8988T (cell line): ENCODE results near the gene SRRM2.

Experiments
- DNase-seq: peaks from one replicate; pipeline ENCODE4 v3.0.0; 2011

Gene SRRM2

DNA sequence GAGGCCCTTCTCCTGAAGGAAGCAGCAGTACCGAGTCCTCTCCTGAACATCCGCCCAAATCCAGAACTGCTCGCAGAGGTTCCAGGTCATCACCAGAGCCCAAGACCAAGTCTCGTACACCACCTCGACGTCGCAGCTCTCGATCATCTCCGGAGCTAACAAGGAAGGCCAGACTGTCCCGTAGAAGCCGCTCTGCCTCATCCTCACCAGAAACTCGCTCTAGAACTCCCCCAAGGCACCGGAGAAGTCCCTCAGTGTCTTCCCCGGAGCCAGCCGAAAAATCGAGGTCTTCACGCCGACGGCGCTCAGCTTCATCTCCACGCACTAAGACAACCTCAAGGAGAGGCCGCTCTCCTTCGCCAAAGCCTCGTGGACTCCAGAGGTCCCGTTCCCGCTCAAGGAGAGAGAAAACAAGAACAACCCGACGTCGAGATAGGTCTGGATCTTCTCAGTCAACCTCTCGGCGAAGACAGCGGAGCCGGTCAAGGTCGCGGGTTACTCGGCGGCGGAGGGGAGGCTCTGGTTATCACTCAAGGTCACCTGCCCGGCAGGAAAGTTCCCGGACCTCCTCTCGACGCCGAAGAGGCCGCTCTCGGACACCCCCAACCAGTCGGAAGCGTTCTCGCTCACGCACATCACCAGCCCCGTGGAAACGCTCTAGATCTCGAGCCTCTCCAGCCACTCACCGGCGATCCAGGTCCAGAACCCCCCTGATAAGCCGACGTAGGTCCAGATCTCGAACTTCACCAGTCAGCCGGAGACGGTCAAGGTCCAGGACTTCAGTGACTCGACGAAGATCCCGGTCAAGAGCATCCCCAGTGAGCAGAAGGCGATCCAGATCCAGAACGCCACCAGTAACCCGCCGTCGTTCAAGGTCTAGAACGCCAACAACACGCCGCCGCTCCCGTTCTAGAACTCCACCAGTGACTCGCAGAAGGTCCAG lies 13.3 kb downstream of the SRRM2 start:
- DNase-seq, result no peak

DNA sequence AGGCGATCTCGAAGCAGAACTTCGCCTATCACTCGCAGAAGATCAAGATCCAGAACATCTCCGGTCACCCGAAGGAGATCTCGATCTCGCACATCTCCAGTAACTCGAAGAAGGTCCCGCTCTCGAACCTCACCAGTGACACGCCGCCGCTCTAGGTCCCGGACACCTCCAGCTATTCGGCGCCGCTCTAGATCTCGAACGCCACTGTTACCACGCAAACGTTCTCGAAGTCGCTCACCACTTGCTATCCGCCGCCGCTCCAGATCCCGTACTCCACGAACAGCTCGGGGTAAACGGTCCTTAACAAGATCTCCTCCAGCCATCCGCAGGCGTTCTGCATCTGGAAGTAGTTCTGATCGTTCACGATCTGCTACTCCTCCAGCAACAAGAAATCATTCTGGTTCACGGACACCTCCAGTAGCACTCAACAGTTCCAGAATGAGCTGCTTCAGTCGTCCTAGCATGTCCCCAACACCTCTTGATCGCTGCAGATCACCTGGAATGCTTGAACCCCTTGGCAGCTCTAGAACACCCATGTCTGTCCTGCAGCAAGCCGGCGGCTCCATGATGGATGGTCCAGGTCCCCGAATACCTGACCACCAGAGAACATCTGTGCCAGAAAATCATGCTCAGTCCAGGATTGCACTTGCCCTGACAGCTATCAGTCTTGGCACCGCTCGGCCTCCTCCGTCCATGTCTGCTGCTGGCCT lies 14.1 kb downstream of the SRRM2 start:
- no peak for DNase-seq

DNA sequence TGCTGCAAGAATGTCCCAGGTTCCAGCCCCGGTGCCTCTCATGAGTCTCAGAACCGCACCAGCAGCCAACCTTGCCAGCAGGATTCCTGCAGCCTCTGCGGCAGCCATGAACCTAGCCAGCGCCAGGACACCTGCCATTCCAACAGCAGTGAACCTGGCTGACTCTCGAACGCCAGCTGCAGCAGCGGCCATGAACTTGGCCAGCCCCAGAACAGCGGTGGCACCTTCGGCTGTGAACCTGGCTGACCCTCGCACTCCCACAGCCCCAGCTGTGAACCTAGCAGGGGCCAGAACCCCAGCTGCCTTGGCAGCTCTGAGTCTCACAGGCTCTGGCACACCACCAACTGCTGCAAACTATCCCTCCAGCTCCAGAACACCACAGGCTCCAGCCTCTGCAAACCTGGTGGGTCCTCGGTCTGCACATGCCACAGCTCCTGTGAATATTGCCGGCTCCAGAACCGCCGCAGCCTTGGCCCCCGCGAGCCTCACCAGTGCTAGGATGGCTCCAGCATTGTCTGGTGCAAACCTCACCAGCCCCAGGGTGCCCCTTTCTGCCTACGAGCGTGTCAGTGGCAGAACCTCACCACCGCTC lies 14.8 kb downstream of the SRRM2 start:
- DNase-seq, result no peak

DNA sequence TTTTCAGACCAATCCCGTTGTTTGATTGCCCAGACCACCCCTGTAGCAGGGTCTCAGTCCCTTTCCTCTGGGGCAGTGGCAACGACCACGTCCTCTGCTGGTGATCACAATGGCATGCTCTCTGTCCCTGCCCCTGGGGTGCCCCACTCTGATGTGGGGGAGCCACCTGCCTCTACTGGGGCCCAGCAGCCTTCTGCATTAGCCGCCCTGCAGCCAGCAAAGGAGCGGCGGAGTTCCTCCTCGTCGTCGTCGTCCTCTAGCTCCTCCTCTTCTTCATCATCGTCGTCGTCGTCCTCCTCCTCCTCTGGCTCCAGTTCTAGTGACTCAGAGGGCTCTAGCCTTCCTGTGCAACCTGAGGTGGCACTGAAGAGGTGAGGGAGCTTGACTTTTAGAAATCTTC lies 15.5 kb downstream of the SRRM2 start:
- no peak for DNase-seq

DNA sequence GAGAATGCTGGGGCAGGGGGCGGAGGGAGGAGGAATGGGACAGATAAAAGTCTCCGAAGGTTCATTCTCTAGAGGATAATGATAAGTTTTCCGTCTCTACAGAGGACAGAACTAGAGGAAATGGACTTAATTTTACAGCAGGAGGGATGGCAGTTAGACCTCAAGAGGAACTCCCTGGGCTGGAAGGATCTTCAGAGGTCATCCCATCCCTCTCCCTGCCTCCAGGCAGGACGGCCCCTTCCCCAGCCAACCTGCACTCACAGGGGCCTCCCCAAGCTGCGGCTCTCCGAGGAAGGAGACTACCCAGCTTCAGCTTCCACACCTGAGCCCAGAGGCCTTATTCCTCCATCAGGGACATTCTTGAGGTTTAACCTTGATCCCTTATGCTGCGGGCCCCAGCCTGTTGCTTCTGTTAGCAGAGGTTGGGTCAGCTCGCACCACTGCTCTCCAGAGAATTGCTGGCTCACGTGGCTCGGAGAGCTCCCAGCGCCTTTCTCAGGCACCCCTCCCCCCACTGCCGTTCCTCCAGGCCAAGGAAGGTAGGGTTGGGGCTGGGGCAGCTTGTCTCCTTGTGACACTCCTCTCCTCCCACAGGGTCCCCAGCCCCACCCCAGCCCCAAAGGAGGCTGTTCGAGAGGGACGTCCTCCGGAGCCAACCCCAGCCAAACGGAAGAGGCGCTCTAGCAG lies 16.1 kb downstream of the SRRM2 start:
- no peak for DNase-seq

DNA sequence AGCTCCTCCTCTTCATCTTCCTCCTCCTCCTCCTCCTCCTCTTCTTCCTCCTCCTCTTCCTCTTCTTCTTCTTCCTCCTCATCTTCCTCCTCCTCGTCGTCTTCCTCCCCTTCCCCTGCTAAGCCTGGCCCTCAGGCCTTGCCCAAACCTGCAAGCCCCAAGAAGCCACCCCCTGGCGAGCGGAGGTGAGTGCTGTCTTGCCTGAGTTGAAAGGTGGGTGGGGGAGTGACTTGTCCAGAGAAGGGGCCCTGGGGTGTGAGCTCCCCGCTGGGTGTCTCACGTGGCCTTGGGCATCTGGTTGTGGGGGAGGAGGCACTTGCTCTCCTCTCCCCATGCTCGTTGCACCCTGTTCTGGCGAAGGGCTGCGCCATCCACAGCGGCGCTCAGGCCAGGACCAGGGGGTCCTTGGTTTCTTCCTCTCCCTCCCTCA lies 16.7 kb downstream of the SRRM2 start:
- DNase-seq, result no peak

DNA sequence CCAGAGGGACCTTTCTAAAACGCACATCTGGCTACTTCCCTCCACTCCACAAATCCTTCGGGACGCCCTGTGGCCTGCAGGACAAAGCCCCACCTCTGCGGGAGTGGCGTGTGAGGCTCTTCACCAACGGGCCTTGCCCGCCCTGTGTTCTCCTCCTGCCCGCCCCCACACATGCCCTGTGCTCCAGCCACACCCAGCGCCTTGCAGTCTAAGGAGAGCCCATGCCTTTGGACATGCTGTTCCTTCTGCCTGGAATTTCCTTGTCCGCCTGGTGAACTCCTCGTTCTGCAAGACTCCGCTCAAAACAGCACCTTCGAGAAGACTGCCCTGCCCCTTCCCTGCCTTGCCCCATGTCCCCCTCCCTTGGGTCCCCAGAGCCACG lies 17.2 kb downstream of the SRRM2 start:
- no peak for DNase-seq

DNA sequence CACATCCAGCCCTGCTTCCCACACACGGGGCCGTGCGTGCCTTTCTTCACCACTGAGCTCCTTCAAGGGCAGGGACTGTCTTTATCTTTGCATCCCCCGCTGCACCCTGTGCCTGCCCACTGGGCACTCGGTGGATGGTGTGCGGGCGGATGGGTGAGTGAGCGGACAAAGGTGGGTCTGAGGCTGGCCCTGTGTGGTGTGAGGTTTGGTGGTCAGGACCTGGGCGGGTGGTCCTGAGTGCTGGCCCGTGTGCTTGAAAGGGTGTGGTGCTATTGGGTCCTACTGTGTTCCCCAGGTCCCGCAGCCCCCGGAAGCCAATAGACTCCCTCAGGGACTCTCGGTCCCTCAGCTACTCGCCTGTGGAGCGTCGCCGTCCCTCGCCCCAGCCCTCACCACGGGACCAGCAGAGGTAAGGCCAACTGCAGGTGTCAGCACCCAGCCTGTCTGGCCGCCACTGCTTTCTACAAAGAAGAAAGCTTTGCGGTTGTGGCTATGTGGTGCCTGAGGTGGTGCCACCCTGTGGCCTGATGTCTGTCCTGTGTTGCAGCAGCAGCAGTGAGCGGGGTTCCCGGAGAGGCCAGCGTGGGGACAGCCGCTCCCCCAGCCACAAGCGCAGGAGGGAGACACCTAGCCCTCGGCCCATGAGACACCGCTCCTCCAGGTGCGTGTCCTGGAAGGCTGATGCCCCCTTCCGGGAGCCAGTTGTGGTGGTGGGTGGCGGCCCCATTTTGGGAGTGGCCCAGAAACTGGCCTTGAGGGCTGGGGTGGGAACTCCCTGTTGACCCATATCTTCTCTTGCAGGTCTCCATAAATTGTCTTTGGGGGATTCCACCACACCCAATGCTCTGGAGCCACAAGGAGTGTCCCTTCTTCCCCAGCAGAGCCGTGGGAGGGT lies 17.9 kb downstream of the SRRM2 start:
- DNase-seq, result no peak

DNA sequence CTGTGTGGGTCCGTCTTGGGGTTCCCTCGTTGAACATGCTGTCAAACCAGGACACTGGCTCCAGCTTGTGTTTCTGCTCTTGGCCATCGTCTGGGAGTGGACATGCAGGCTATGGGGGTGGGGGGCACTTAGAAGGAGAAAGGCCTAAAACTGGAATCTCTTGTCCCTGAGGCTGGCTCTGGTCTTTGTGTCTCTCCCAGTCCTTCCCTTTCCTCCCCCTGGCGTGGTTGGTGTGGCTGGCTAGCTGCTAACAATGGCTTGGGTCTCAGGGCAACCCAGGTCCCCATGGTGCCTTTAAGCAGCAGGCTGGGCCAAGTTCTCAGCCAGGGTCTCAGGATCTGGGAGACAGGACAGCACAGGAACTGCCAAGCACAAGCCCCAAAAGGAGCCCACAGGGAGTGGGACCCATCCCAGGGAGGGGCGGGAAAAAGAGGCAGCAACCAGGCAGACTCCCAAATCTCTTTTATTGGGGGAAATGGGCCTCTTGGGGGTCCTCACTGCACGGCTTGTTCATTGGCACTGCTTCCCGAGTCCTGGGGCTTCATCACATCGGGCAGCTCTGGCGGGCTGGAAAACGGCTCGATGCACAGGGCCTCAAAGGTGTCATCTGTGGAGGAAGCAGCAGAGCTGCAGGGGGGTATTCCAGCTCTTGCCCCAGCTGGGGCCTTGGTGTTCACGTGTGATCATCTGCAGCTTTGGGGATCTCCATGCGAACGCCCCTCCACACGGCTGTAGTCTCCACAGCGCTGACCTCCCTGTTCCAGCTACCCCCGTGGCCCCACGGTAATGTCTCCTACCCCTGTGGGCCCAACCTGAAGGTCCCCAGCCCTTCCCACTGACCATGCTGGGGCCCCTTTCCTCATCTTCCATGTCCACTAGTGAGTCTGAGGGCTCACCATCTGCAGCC lies 19.3 kb downstream of the SRRM2 start:
- no peak for DNase-seq

DNA sequence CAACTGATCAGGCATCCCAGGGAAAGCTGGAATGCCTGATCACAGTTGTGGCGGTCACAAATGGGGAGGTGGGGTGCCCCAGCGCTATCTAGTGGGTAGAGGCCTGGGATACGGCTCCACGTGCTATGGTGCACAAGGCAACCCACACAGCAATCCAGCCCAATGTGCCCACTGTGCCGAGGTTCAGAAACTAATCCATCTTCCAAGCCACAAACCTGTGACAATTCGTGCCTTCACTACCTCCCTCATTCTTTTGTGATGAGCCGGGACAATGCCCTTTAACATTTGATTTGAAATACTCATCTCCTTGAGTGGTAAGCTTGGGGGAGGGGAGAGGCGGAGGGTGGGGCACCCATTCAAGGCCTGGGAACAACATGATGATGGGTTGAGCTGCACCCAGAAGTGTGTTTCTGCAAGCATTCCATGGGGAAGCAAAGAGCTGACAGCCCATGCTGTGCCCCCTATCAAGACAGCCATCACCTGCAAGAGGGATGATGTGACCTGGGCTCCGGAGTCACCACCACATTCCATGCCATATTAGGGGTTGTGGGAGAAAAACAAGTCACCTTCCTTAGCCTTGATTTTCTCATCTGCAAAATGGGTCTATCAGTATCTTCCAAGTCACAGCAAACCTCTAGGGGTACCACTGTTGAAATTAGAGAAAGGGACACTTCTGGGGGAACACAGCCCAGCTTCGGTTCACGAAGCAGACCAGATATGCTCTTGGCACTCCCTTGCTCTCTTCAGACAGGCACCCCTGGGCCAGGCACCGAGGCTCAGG lies 20.9 kb downstream of the SRRM2 start:
- no peak for DNase-seq

DNA sequence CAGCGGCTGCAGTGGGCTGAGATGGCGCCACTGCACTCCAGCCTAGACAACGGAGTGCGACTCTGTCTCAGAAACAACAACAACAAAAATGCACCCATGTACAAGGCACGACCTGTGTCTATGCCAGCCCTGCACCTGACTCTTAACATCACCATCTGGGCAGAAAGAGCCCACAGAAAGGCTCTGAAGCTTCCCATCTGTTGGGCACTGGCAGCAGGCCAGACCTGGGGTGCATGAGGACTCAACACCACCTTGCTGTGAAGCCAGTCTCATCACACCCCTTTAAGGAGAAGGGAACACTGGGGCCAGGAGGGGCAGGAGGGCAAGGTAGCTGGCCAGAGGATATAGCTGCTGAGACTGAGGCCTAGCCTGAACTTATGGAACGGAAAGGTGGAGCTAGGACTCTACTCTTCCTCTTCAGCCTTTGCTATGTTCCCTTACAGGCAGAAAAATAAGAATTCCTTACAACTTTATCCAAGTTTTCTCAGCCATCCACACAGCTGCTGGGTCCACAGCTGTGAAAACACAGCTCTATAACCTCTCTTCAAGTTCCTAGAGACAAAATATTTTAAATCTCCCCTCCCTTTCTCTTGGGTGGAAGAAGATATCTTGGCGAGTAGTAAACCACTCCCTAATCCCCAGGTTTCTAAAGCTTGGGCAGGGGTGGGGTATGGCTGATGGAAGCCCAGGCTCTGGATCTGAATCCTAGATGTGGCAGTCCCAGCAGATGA lies 21.9 kb downstream of the SRRM2 start:
- DNase-seq, result no peak

DNA sequence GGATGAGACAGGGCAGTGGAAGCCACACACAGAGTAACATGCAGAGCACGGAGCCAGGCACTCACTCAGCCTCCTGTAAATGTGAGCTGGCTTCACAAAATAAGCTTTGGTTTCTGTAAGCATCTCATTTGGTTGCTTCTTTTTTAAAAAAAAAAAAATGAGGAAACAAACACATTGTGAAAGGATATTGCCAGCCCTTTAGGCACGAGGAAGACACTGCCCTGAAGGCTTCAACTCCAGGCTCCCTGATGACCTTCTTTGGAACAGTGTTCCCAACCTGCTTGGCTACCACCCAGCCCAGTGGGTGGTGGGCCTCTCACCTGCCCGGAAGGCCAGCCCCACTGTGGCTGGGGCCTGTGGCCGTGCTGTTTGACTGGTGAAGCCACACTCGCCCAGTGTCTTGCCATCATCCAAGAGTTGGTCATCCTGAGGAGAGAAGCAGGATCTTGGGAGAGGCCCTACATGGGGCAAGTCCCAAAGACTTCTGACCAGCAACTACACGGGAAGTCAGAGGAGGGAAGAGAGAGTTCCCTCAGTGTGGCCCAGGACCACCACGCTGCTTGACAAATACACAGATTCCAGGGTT lies 22.8 kb downstream of the SRRM2 start:
- no peak for DNase-seq

DNA sequence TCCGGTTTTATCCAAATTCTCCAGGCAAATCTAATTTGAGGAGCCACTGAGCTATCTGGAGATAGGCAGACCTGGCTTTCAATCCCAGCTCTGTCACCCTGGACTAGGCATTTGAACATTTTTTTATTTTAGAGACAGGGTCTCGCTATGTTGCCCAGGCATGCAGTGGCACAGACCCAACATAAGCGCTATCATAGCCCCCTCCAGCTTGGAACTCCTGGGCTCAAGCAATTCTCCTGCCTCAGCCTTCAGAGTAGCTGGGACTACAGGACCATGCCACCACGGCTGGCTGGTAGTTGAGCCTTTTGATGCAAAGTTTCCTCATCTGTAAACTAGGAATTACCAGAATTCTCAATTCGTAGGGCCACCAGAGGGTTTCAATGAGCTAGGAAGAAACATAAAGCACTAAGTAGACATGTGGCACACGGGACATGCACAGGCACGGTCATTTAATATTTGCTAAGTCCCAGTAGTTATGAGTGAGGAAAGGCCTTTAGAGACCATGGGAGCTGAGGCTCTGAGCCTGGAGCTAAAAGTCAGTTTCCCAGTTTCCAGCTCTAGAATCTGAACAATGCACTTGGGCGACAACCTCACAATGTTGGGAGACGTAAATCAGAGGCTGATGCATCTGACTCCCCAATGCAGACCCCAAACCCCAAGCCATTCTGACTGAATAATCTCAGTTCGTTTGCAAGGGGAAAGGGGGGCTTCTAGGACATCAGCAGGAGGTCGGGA lies 23.5 kb downstream of the SRRM2 start:
- DNase-seq, result no peak

DNA sequence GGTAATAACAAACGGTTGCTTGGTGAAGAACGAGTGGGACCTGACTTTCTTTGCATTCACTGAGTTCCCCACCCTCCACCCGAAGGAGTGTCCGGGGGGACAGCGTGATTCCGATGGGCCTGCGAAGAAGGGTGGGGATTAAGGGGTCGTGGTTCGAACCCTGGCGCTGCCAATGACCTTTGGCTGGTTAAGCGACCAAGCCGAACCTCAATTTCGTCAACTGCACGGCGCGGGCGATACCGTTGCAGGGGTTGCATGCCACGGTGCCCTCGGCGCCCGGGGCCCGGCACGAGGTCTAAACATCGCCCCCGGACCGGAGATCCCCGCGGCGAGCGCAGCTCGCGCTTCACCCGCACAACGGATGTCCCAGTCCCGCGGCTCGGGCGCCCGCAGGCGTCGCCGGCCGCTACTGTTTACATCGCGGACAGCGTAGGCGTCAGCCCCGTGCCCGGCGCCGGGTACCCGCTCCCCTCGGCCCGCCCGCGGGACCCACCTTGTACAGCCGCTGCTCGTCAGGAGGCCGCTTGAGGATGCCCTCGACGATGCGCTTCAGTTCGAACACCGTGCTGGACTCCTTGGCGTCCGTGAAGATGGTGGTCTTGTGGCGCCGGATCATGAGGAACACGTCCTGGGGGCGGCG lies 24.2 kb downstream of the SRRM2 start:
- DNase-seq, result no peak

DNA sequence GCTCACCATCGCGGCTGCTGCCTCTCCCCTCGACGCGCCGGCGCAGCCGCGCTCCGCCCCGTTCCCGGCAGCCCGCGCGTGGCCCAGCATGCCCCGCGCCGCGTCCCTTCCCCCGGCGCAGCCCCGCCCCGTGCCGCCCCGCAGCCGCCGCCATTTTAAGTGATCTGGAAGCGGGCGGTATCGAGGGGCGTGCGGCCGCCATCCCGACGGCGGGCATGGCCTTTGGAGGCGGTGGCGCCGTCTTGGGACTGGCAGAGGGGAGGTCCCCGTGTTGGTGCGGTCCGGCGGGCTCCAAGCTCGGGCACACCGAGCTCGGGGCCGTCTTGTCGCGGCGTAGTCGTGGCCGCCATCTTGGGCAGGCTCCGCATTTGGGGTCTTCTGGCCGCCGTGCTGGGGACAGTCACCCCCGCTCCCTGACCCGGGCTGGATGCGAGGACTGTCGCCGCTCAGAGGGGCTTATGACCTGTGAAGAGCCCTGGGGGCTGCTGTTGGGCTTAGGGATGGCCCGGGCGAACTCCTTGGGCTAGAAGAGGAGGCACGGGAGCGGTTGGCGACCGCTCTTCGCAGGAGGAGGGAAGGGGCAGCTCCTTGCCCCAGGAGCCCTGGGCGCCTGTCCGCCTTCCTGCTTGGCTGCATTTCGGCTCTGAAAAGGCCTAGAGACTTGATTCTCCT lies 24.9 kb downstream of the SRRM2 start, which contains the start of gene ELOB:
Gene ELOB, minus strand, starts transcription at position 50 of the 672 bp plus-strand sequence. Its CDS starts 41 bp downstream, at position 9.
- DNase-seq, result peak; percentile 93

DNA sequence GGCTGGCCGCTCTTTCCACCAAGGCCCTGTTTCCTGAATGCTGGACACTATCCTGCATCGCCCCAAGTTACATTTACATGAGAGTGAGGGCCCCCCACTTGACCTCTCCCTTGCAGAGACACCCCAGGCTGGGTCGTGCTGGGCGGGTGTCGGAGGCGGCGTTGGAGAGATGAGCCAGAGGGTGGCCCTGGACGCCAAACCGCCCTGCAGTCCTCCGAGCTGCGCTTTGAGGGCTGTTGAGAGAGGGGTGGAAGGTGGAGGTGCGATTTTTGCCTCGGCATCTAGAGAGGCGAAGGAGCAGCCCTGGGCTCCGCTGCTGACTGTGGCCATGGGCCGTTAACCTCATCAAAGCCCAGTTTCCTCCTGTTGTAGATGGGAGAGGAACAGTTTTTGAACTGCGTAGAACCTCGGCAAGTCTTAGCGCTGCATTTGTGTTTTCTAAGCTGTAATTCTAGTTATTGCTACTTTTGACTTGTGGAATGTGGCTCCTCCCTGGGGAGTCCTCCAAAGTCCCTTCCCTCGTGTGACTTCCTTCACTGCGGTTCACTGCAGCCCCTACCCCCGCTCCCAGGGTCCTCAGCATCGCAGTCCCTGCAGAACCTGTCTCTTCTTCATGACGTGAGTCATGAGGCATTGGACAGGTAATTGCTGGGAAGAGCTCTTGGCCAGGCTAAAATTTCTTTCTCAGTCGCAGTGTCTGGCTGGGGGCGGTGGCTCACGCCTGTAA lies 25.6 kb downstream of the SRRM2 start:
- DNase-seq, result no peak

DNA sequence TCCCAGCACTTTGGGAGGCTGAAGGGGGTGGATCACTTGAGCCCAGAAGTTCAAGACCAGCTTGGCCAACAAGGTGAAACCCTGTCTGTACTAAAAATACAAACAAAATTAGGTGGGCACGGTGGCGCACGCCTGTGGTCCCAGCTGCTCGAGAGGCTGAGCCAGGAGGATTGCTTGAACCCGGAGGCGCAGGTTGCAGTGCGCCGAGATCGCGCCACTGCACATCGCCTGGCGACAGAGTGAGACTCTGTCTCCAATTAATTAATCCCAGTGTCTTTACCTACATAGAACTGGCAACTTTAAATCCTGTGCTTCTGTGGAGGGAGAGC lies 26.2 kb downstream of the SRRM2 start:
- DNase-seq, result no peak
